K562 treated with DMSO at 1 percent for 24 hours (cell line): ENCODE data around the gene PITPNC1. TPM values are rescaled to one million over a fixed set of nuclear protein-coding genes. Genes with fewer than 3 reads are reported as not detected.

Experiments
- total RNA-seq: library from RNA; unstranded; fragments of 300-600 nt; gene quantifications from 2 replicates; pipeline ENCODE4 v1.2.3, GENCODE V29; 2022; ENCODE audit warnings: low read depth; ENCODE audit not compliant: insufficient read depth

Gene PITPNC1
- total RNA-seq, result 1.5 and 2.0 TPM in 2 replicates

GRCh38 chr17:67376737-67377487 lies at the start of gene PITPNC1:
PITPNC1 (plus strand) TSS chr17:67377281.

DNA sequence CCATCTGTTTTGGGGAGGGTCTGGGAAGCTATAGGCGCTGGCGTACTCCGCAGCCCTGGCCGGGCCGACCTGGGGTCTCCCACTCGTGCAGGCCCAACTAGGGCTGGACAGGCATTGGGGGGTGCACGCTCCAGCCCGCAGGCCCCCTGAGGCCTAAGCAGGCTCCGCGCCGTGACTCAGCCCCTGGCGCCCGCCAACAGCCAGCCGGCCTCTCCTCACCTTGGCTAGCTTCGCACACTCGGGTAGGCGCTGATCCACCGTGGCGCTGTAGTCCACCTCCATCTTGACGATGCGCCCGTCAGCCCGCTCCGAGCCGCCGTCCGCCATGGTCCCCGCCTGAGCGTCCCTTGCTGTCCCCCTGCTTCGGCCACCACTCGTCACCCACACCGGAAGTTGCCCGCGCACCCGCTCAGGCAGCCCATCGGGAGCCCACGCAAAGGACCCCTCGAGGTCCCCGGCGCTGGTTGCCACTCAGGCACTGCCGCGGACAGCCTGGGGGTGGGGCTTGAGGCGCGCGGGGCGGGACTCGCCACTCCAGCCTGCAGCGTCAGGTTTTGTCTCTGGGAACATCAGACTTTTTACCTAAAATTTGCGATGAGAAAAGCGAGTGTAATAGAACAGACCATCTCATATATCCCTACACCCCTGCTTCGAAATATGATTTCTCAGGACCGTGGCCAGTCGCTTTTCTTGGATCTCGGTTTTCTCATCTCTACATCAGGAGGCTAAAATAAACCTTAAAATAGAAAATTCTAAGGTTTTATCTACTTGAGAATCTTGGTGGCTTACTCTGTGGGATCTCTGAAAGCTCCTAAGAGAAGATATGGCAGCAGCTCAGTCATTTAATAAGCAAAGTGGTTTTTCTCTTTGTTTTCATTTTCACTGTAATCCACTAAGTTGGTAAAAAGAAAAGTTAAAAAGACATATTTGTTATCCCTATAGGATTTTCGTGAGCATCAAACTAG lies 10.6 kb upstream of the PITPNC1 start, which contains the start of gene PSMD12:
Gene PSMD12, minus strand, starts transcription at position 385 of the 965 bp plus-strand sequence. Its CDS starts 58 bp downstream, at position 327.

DNA sequence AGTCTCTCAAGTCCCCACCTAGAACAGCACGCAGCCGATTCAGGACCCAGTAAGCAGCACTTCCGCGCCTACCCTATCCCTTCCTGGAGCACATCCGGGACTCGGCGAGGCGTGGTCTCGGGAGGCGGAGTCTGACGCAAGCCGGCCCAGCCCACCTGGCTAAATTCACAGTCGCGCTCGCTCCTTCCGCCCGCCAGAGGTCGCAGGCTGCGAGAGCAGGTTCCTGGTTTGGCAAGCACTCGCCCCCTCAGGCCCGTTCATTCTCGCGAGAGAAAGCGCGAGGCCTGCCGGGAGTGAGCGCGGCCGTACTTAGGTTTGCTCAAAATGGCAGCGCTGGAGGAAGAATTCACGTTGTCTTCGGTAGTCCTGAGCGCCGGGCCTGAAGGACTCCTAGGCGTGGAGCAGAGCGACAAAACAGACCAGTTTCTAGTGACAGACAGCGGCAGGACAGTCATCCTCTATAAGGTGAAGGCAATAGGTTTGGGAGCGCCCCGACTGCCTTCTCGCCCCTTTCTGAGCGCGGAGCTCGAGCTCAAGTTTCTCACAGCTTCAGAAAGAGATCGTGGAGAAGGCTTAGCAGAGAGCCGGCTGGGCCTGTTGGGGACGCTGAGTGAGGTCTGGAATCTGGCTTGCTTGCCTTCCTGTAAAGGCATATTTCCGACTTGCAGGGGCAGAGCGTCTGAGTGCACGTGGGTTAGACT lies 340.7 kb downstream of the PITPNC1 start, which contains the start of gene NOL11:
Gene NOL11, plus strand, starts transcription at position 313 of the 701 bp plus-strand sequence. Its CDS starts 12 bp downstream, at position 325.

Other genes starting within 250 kb of the PITPNC1 start
- gene HELZ, start 132.1 kb upstream of the PITPNC1 start, total RNA-seq, result 5.4 and 7.6 TPM in 2 replicates
- 43.3 and 59.3 TPM in 2 replicates for gene PSMD12, start 10.7 kb upstream of the PITPNC1 start, total RNA-seq